ENCODE measurements around the gene ADAM10.

Gene ADAM10

GRCh38 chr15:58650102-58650501, 99.4 kb downstream of the ADAM10 start:
- TF ChIP-seq CTCF (IDR thresholded peaks at IDR 0.05) = no peak

- TF ChIP-seq CTCF (IDR thresholded peaks at IDR 0.05) = no peak
These were observed 100.3 kb downstream of the ADAM10 start for GRCh38 chr15:58649175-58649574.

GRCh38 chr15:58643996-58644395, 105.5 kb downstream of the ADAM10 start:
- no peak for TF ChIP-seq CTCF (IDR thresholded peaks at IDR 0.05)

GRCh38 chr15:58641660-58642059, 107.8 kb downstream of the ADAM10 start:
- no peak for TF ChIP-seq CTCF (IDR thresholded peaks at IDR 0.05)

- no peak for TF ChIP-seq CTCF (IDR thresholded peaks at IDR 0.05)
These were observed 109.5 kb downstream of the ADAM10 start for GRCh38 chr15:58639992-58640391.

GRCh38 chr15:58639002-58639756, 110.3 kb downstream of the ADAM10 start:
- no peak for TF ChIP-seq CTCF (IDR thresholded peaks at IDR 0.05)

- no peak for TF ChIP-seq CTCF (IDR thresholded peaks at IDR 0.05)
These were observed 116.7 kb downstream of the ADAM10 start for GRCh38 chr15:58632789-58633188.

GRCh38 chr15:58631319-58631718, 118.2 kb downstream of the ADAM10 start:
- TF ChIP-seq CTCF (IDR thresholded peaks at IDR 0.05) = no peak
